ENCODE measurements around the gene ZPR1. TPM values are rescaled to one million over a fixed set of nuclear protein-coding genes. Genes with fewer than 3 reads are reported as not detected.

The ZPR1 gene
- total and polyA plus RNA-seq, 2 of the 4 experiments (the other 2 are of a cell fraction), result 40.8 to 52.0 TPM

GRCh38 chr11:116791002-116791812 is 3.4 kb upstream of the ZPR1 start (continued):
- TF ChIP-seq RCOR1 (IDR thresholded peaks at IDR 0.05; ENCODE audit: insufficient replicate concordance, low read length) (no peak), FOS (IDR thresholded peaks at IDR 0.05; ENCODE audit: low read depth, low read length) (no peak)

GRCh38 chr11:116790167-116791001 is 2.6 kb upstream of the ZPR1 start:
- dilution Hi-C loops (cut with HindIII; ENCODE audit: low sequenced_read_pairs, unreplicated experiment), result no loop called here
- H3K36me3 ChIP-seq (ENCODE audit: control insufficient read depth, insufficient read depth, low read length), result peaks cover 7% of the 10 kb centered on the region
- H3K9me1 ChIP-seq (ENCODE audit: insufficient read depth, low read length), result peaks cover 13% of the 10 kb centered on the region
- no TSS peak for BruUV-seq (replicated peaks)
- peaks cover 6% of the 10 kb centered on the region for H3K4me1 ChIP-seq (ENCODE audit: control insufficient read depth, insufficient read depth, low read length)
- H2AFZ ChIP-seq (replicated peaks; ENCODE audit: low read length, poor library complexity), result no peak overlapping the region
- H3K56ac ChIP-seq (ENCODE audit: extremely low read depth, insufficient read depth, low read length), result no peak overlapping the region
- H3K27ac ChIP-seq (ENCODE audit: insufficient read depth, low read length), result no peak overlapping the region
- H3K79me1 ChIP-seq (ENCODE audit: low read depth in 1 of 2, low read length in 2 of 2), result peaks cover 23 to 33% of the 10 kb centered on the region in 2 experiments
- no peak overlapping the region for H4K8ac ChIP-seq (ENCODE audit: low read depth in 2 of 2, low read length in 2 of 2)
- no peak overlapping the region for H3K9ac ChIP-seq (ENCODE audit: low read depth, low read length)
- in situ Hi-C loops (cut with MboI; ENCODE audit: low sequenced_read_pairs), result loop anchor here (5.0 kb wide), 1 partner anchor 312 kb away; no protein-coding TSS in a partner anchor
- H3K27me3 ChIP-seq (ENCODE audit: control insufficient read depth, insufficient read depth, low read length), result no peaks in the 10 kb centered on the region
- WGBS, 2 experiments (ENCODE audit: extremely low coverage in 2 of 2, insufficient read length in 1 of 2), result 84% methylated on average over 34 of the region's 53 CpGs; no CpG with 5 or more reads in 1 of the 2 experiments
- H3K18ac ChIP-seq (ENCODE audit: low read depth, low read length), result no peak overlapping the region
- DNase-seq (no peak), ATAC-seq (ENCODE audit: low read depth) (no peak)
- no peak overlapping the region for H3K23ac ChIP-seq (ENCODE audit: low read depth, low read length)
- no peak overlapping the region for H2AK9ac ChIP-seq (replicated peaks; ENCODE audit: low read depth, low read length, poor library complexity)
- no peak overlapping the region for H4K91ac ChIP-seq (ENCODE audit: insufficient read depth, low read depth, low read length)
- H3K9me3 ChIP-seq (ENCODE audit: control insufficient read depth, insufficient read depth, low read length), result no peaks in the 10 kb centered on the region
- H3K4me2 ChIP-seq (ENCODE audit: low read depth, low read length), result no peak overlapping the region
- no peak overlapping the region for H3K4me3 ChIP-seq (ENCODE audit: insufficient read depth, low read depth, low read length)
- no peak overlapping the region for H3K14ac ChIP-seq (replicated peaks; ENCODE audit: low read depth, low read length)
- H4K20me1 ChIP-seq (ENCODE audit: insufficient read depth, low read length), result no peaks in the 10 kb centered on the region
- H2BK120ac ChIP-seq (ENCODE audit: low read depth, low read length), result no peak overlapping the region
- CTCF ChIA-PET, result interaction anchor here (0.5 to 2.3 kb wide), 15 partner anchors 8 to 384 kb away, joined by 3 to 30 read pairs (median 3); partner anchors contain the start of gene APOA4
- intact Hi-C loops (cut with micrococcal nuclease), result loop anchor here (1.0 to 5.0 kb wide), 3 partner anchors 82 to 316 kb away; partner anchors contain the start of gene SIK3
- H2AK5ac ChIP-seq (ENCODE audit: low read depth, low read length), result no peak overlapping the region
- H4K5ac ChIP-seq (ENCODE audit: low read depth, low read length), result no peak overlapping the region
- no peak overlapping the region for H2BK20ac ChIP-seq (ENCODE audit: low read depth, low read length)
- POLR2A ChIA-PET (ENCODE audit: unreplicated experiment), result no interaction called here
- H2BK5ac ChIP-seq (ENCODE audit: low read depth, low read length, poor library complexity, severe bottlenecking), result no peak overlapping the region
- H3K4ac ChIP-seq (ENCODE audit: low read depth, low read length), result no peak overlapping the region
- H2BK15ac ChIP-seq (ENCODE audit: low read depth, low read length), result no peak overlapping the region
- no peak for TF ChIP-seq CEBPB (IDR thresholded peaks at IDR 0.05; ENCODE audit: low read depth, low read length)
- no peak for TF ChIP-seq USF2 (IDR thresholded peaks at IDR 0.05; ENCODE audit: low read depth, low read length)
- no peak for TF ChIP-seq CHD1 (IDR thresholded peaks at IDR 0.05; ENCODE audit: low read depth, low read length)
- no peak for TF ChIP-seq RCOR1 (IDR thresholded peaks at IDR 0.05; ENCODE audit: insufficient replicate concordance, low read length)
- no peak for TF ChIP-seq BHLHE40 (IDR thresholded peaks at IDR 0.05; ENCODE audit: low read depth, low read length)
- no peak for TF ChIP-seq FOS (IDR thresholded peaks at IDR 0.05; ENCODE audit: low read depth, low read length)
- no peak for TF ChIP-seq MXI1 (IDR thresholded peaks at IDR 0.05; ENCODE audit: borderline replicate concordance, low read depth, low read length)
- no peak for TF ChIP-seq SMC3 (IDR thresholded peaks at IDR 0.05; ENCODE audit: low read depth, low read length)
- TF ChIP-seq MAFK (IDR thresholded peaks at IDR 0.05; ENCODE audit: low read depth, low read length), result no peak
- no peak for TF ChIP-seq NFE2L2 (IDR thresholded peaks at IDR 0.05; ENCODE audit: low read depth, low read length)
- TF ChIP-seq POLR2A (IDR thresholded peaks at IDR 0.05; ENCODE audit: low read depth, low read length), result no peak
- no peak for TF ChIP-seq RFX5 (IDR thresholded peaks at IDR 0.05; ENCODE audit: low read depth, low read length)
- no peak for TF ChIP-seq MAZ (IDR thresholded peaks at IDR 0.05; ENCODE audit: borderline replicate concordance, low read depth, low read length)
